Measurements from ENCODE around the gene GALNTL6. TPM values are rescaled to one million over a fixed set of nuclear protein-coding genes. Genes with fewer than 3 reads are reported as not detected.

GALNTL6 gene
- total and polyA plus RNA-seq, 9 of the 15 experiments (the other 6 are each of a cell fraction or from before 2014, with no cell fraction given) = 0.18 to 0.50 (median 0.29) TPM

GRCh38 chr4:172802032-172802431 is 988.8 kb downstream of the GALNTL6 start:
- ChIA-PET CTCF (ENCODE audit: low intra/inter-chr PET ratio) (no interaction called here), POLR2A (no interaction called here)
- in situ Hi-C loops (cut with MboI) = no loop called here
- BruUV-seq (replicated peaks) = no TSS peak
- no peak overlapping the region for H3K4me2 ChIP-seq (ENCODE audit: insufficient read depth, low read length)
- ATAC-seq = no peak
- H3K27ac ChIP-seq (ENCODE audit: extremely low read depth, low read depth, low read length) = no peak overlapping the region
- no peak overlapping the region for H3K9ac ChIP-seq (ENCODE audit: insufficient read depth in 1 of 2, low read depth in 2 of 2, low read length in 2 of 2)
- H3K4me1 ChIP-seq (replicated peaks in 1 of 2; ENCODE audit: control insufficient read depth in 2 of 2, insufficient read depth in 2 of 2, low read length in 2 of 2) = no peaks in the 10 kb centered on the region; a peak in 1 of 5 replicates
- no peaks in the 10 kb centered on the region for H3K9me1 ChIP-seq (ENCODE audit: control insufficient read depth, insufficient read depth, low read length)
- no peak overlapping the region for H2AFZ ChIP-seq (ENCODE audit: low read depth, low read length)
- no peaks in the 10 kb centered on the region for H3K9me3 ChIP-seq (replicated peaks; ENCODE audit: control insufficient read depth, insufficient read depth, low read depth, low read length)
- no peaks in the 10 kb centered on the region for H4K20me1 ChIP-seq (replicated peaks; ENCODE audit: control insufficient read depth, insufficient read depth, low read length)
- TF ChIP-seq ZNF274 (IDR thresholded peaks at IDR 0.05; ENCODE audit: borderline replicate concordance, low read depth, low read length) (no peak), MXD1 (CRISPR knock-in tag; IDR thresholded peaks at IDR 0.05; ENCODE audit: borderline replicate concordance, poor library complexity, severe bottlenecking) (no peak), ZNF408 (CRISPR knock-in tag; IDR thresholded peaks at IDR 0.05; ENCODE audit: low read depth) (no peak), TAF9B (IDR thresholded peaks at IDR 0.05; ENCODE audit: partially characterized antibody) (no peak), CREBBP (IDR thresholded peaks at IDR 0.05; ENCODE audit: low read depth, low read length) (no peak)
- H3K36me3 ChIP-seq (ENCODE audit: control insufficient read depth, insufficient read depth, low read length) = no peaks in the 10 kb centered on the region
- no peaks in the 10 kb centered on the region for H3K79me2 ChIP-seq (ENCODE audit: control insufficient read depth, insufficient read depth, low read length)
- intact Hi-C loops (cut with micrococcal nuclease) = no loop called here
- no peak for DNase-seq (ENCODE audit: extremely low read depth in 1 of 4, low spot score in 3 of 4)
- WGBS (ENCODE audit: insufficient coverage, low coverage, missing lambda C conversion rate) = 0% methylated on average over 2 of the region's 2 CpGs
- H3K4me3 ChIP-seq = no peak overlapping the region
- H3K27me3 ChIP-seq (ENCODE audit: control insufficient read depth in 2 of 2, insufficient read depth in 2 of 2, low read length in 2 of 2) = no peaks in the 10 kb centered on the region
- no peak for FAIRE-seq

- ATAC-seq = no peak
- Histone ChIP-seq H3K9me3 (replicated peaks; ENCODE audit: control insufficient read depth, insufficient read depth, low read depth, low read length) (no peaks in the 10 kb centered on the region), H3K9ac (ENCODE audit: insufficient read depth in 1 of 2, low read depth in 2 of 2, low read length in 2 of 2) (no peak overlapping the region), H4K20me1 (replicated peaks; ENCODE audit: control insufficient read depth, insufficient read depth, low read length) (no peaks in the 10 kb centered on the region), H2AFZ (ENCODE audit: low read depth, low read length) (no peak overlapping the region), H3K79me2 (ENCODE audit: control insufficient read depth, insufficient read depth, low read length) (no peaks in the 10 kb centered on the region), H3K4me1 (replicated peaks in 1 of 2; ENCODE audit: control insufficient read depth in 2 of 2, insufficient read depth in 2 of 2, low read length in 2 of 2) (no peaks in the 10 kb centered on the region), H3K36me3 (ENCODE audit: control insufficient read depth, insufficient read depth, low read length) (no peaks in the 10 kb centered on the region), H3K9me1 (ENCODE audit: control insufficient read depth, insufficient read depth, low read length) (no peaks in the 10 kb centered on the region), H3K27me3 (ENCODE audit: control insufficient read depth in 2 of 2, insufficient read depth in 2 of 2, low read length in 2 of 2) (no peaks in the 10 kb centered on the region), H3K4me3 (no peak overlapping the region), H3K27ac (ENCODE audit: extremely low read depth, low read depth, low read length) (no peak overlapping the region), H3K4me2 (ENCODE audit: insufficient read depth, low read length) (no peak overlapping the region)
- DNase-seq (ENCODE audit: extremely low read depth in 1 of 4, low spot score in 3 of 4) = no peak
- 2% methylated on average over 4 of the region's 4 CpGs for WGBS (ENCODE audit: insufficient coverage, low coverage, missing lambda C conversion rate)
- ChIA-PET CTCF (ENCODE audit: low intra/inter-chr PET ratio) (no interaction called here), POLR2A (no interaction called here)
- no TSS peak for BruUV-seq (replicated peaks)
- intact Hi-C loops (cut with micrococcal nuclease) = no loop called here
- in situ Hi-C loops (cut with MboI) = no loop called here
- FAIRE-seq = no peak
- TF ChIP-seq GTF2E2 (tag; IDR thresholded peaks at IDR 0.05) (no peak), RBM34 (IDR thresholded peaks at IDR 0.05; ENCODE audit: borderline replicate concordance, insufficient read depth, low read length) (no peak), ZNF12 (CRISPR knock-in tag; IDR thresholded peaks at IDR 0.05) (no peak), ZNF232 (CRISPR knock-in tag; IDR thresholded peaks at IDR 0.05) (no peak), TRIM28 (IDR thresholded peaks at IDR 0.05) (no peak), NR2C1 (IDR thresholded peaks at IDR 0.05) (no peak), NR2C1 (tag; IDR thresholded peaks at IDR 0.05) (no peak), ZNF57 (CRISPR knock-in tag; IDR thresholded peaks at IDR 0.05) (no peak), MLLT1 (IDR thresholded peaks at IDR 0.05) (no peak), CHCHD3 (CRISPR knock-in tag; IDR thresholded peaks at IDR 0.05) (no peak), U2AF2 (optimal IDR thresholded peaks at IDR 0.05; ENCODE audit: low read depth, low read length) (no peak), RHOXF2B (CRISPR knock-in tag; conservative IDR thresholded peaks at IDR 0.05) (no peak), NFRKB (IDR thresholded peaks at IDR 0.05; ENCODE audit: low read depth) (no peak), MEIS2 (IDR thresholded peaks at IDR 0.05; ENCODE audit: partially characterized antibody) (no peak)
Measured at GRCh38 chr4:172806841-172807240, 993.6 kb downstream of the GALNTL6 start.

Measured in K562 (cell line).